ENCODE data around the gene TLE6. TPM values are rescaled to one million over a fixed set of nuclear protein-coding genes. Genes with fewer than 3 reads are reported as not detected.
"Not testable (repeated sequence)": the region's sequence is repeated elsewhere in the genome, so short reads cannot be mapped to it uniquely, and the experiment has no call there.

The TLE6 gene
- total RNA-seq, 1 donor from 2014 or later, result 3.8 TPM

GRCh38 chr19:2988568-2988967, 11.2 kb downstream of the TLE6 start:
- TF ChIP-seq, protein P1, sequence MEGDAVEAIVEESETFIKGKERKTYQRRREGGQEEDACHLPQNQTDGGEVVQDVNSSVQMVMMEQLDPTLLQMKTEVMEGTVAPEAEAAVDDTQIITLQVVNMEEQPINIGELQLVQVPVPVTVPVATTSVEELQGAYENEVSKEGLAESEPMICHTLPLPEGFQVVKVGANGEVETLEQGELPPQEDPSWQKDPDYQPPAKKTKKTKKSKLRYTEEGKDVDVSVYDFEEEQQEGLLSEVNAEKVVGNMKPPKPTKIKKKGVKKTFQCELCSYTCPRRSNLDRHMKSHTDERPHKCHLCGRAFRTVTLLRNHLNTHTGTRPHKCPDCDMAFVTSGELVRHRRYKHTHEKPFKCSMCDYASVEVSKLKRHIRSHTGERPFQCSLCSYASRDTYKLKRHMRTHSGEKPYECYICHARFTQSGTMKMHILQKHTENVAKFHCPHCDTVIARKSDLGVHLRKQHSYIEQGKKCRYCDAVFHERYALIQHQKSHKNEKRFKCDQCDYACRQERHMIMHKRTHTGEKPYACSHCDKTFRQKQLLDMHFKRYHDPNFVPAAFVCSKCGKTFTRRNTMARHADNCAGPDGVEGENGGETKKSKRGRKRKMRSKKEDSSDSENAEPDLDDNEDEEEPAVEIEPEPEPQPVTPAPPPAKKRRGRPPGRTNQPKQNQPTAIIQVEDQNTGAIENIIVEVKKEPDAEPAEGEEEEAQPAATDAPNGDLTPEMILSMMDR (conservative IDR thresholded peaks at IDR 0.05), result no peak
- Mint-ChIP-seq H3K9me3 (no peaks in the 10 kb centered on the region), H3K36me3 (no peaks in the 10 kb centered on the region), H3K27me3 (peaks cover 4% of the 10 kb centered on the region), H3K4me1 (ENCODE audit: unreplicated experiment) (peaks cover 20% of the 10 kb centered on the region), H3K4me3 (no peak overlapping the region), H3K27ac (no peak overlapping the region)
- no peak for DNase-seq (ENCODE audit: extremely low spot score, unreplicated experiment)

DNA sequence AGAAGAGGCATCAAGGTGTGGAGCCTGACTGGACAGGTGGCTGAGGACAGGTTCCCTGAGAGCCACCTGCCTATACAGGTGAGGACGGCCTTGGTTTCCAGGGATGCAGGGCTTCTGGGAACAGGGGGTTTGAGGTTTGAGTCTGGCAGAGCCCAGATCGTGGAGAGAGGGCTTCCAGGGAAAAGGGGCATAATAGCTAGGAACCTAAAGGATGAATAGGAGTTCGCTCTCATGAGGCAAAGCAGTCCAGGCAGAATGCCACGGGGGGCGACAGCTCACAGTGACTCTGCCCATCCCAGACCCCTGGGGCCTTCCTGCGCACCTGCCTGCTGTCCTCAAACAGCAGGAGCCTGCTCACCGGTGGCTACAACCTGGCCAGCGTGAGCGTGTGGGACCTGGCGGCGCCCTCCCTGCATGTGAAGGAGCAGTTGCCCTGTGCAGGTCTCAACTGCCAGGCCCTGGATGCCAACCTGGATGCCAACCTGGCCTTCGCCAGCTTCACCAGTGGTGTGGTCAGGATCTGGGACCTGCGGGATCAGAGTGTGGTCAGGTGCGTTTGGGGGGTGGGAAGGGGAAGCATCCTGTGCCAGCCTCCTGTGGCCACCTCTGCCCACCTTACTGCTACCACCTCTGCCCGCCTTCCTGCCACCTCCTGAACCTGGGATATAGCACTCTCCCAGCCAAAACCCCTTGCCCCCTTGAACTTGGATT, 12.0 kb downstream of the TLE6 start:
- DNase-seq (ENCODE audit: extremely low spot score, unreplicated experiment), result no peak
- TF ChIP-seq, protein P1 (conservative IDR thresholded peaks at IDR 0.05), result no peak
- Mint-ChIP-seq H3K4me1 (ENCODE audit: unreplicated experiment) (peaks cover 18% of the 10 kb centered on the region), H3K9me3 (no peaks in the 10 kb centered on the region), H3K27ac (no peak overlapping the region), H3K27me3 (peaks cover 4% of the 10 kb centered on the region), H3K4me3 (no peak overlapping the region), H3K36me3 (no peaks in the 10 kb centered on the region)

GRCh38 chr19:2992333-2992732, 15.0 kb downstream of the TLE6 start:
- DNase-seq (ENCODE audit: extremely low spot score, unreplicated experiment); H3K27ac Mint-ChIP-seq; H3K36me3 Mint-ChIP-seq; H3K27me3 Mint-ChIP-seq; H3K4me1 Mint-ChIP-seq (ENCODE audit: unreplicated experiment); H3K9me3 Mint-ChIP-seq; H3K4me3 Mint-ChIP-seq: not testable (repeated sequence)

GRCh38 chr19:2992958-2993357, 15.6 kb downstream of the TLE6 start:
- H3K36me3 Mint-ChIP-seq, result no peaks in the 10 kb centered on the region
- peaks cover 4% of the 10 kb centered on the region for H3K27me3 Mint-ChIP-seq
- H3K9me3 Mint-ChIP-seq, result no peaks in the 10 kb centered on the region
- TF ChIP-seq, protein P1 (conservative IDR thresholded peaks at IDR 0.05), result no peak
- DNase-seq (ENCODE audit: extremely low spot score, unreplicated experiment), result no peak
- H3K4me3 Mint-ChIP-seq, result no peak overlapping the region
- H3K4me1 Mint-ChIP-seq (ENCODE audit: unreplicated experiment), result peaks cover 4% of the 10 kb centered on the region
- H3K27ac Mint-ChIP-seq, result no peak overlapping the region

DNA sequence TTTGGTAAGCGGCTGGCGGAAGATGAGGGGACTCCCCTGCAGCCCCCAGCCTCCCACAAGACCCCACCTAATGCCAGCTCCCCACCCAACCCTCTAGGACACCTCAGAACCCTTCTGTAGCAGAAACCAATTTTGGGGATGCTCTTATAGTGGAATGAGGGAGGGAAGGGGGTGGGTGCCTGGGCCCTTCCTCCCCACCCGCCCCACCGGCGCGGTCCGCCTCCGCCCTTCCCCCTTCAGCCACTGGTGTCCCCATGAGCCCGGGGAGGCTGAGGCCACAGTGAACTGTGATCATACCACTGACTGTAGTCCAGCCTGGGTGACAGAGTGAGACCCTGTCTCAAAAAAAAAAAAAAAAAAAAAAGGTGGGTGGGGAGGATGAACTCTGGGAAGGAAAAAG, 16.2 kb downstream of the TLE6 start:
- peaks cover 2% of the 10 kb centered on the region for H3K4me1 Mint-ChIP-seq (ENCODE audit: unreplicated experiment)
- TF ChIP-seq, protein P1 (conservative IDR thresholded peaks at IDR 0.05), result no peak
- H3K36me3 Mint-ChIP-seq, result no peaks in the 10 kb centered on the region
- no peaks in the 10 kb centered on the region for H3K9me3 Mint-ChIP-seq
- no peak for DNase-seq (ENCODE audit: extremely low spot score, unreplicated experiment)
- H3K4me3 Mint-ChIP-seq, result no peak overlapping the region
- no peak overlapping the region for H3K27ac Mint-ChIP-seq
- peaks cover 2% of the 10 kb centered on the region for H3K27me3 Mint-ChIP-seq

GRCh38 chr19:2994588-2995131, 17.3 kb downstream of the TLE6 start:
- Mint-ChIP-seq H3K4me1 (ENCODE audit: unreplicated experiment) (no peaks in the 10 kb centered on the region), H3K9me3 (no peaks in the 10 kb centered on the region), H3K36me3 (no peaks in the 10 kb centered on the region), H3K4me3 (no peak overlapping the region), H3K27ac (no peak overlapping the region), H3K27me3 (no peaks in the 10 kb centered on the region)
- TF ChIP-seq, protein P1 (conservative IDR thresholded peaks at IDR 0.05), result no peak
- no peak for DNase-seq (ENCODE audit: extremely low spot score, unreplicated experiment)
